AG04450 (cell line): ENCODE measurements around the gene HSD17B1. TPM values are rescaled to one million over a fixed set of nuclear protein-coding genes. Genes with fewer than 3 reads are reported as not detected.

Source experiments
- CTCF ChIA-PET: fragments of 300-600, 350-600 bp; formaldehyde crosslinking; extraction: SDS; loops from one replicate; lab custom pipeline; 2022; ENCODE audit warnings: antibody characterized with exemption, inconsistent platforms; lab: Charles Lee
- POLR2A ChIA-PET: fragments of 350-600 bp; formaldehyde crosslinking; extraction: SDS; loops from one replicate; lab custom pipeline; 2021; ENCODE audit warnings: antibody characterized with exemption, inconsistent platforms; lab: Yijun Ruan, JAX
- DNase-seq: peaks from one replicate; pipeline ENCODE4 v3.0.0-alpha.2; 2011; ENCODE audit warnings: low read depth, low spot score
- H3K27ac ChIP-seq: one replicate; pipeline ENCODE4 v1.5.1; 2012; ENCODE audit warnings: low read depth, low read length, control low read depth
- H3K27me3 ChIP-seq: one replicate; pipeline ENCODE4 v1.6.0; 2012; ENCODE audit warnings: low read length; ENCODE audit not compliant: control insufficient read depth, insufficient read depth
- H3K4me3 ChIP-seq: 2 replicates; pipeline ENCODE4 v1.5.1; 2011; ENCODE audit warnings: mild to moderate bottlenecking, low read depth, low read length, control low read depth
- H3K9me3 ChIP-seq: 2 replicates; pipeline ENCODE4 v1.5.1; 2012; ENCODE audit warnings: low read length; ENCODE audit not compliant: control insufficient read depth, insufficient read depth
- polyA plus RNA-seq: library from polyadenylated mRNA; depleted of rRNA; stranded (reverse); fragments of >200 nt; gene quantifications from 2 replicates; pipeline ENCODE4 v1.2.3, GENCODE V29; 2011
- TF ChIP-seq, protein P1 (sequence below): IDR thresholded peaks from 2 replicates; pipeline ENCODE4 v1.5.1; 2011; ENCODE audit warnings: low read depth, low read length, control low read depth, inconsistent platforms

Gene HSD17B1
- polyA plus RNA-seq, 1 experiment, result 0.87 TPM

DNA sequence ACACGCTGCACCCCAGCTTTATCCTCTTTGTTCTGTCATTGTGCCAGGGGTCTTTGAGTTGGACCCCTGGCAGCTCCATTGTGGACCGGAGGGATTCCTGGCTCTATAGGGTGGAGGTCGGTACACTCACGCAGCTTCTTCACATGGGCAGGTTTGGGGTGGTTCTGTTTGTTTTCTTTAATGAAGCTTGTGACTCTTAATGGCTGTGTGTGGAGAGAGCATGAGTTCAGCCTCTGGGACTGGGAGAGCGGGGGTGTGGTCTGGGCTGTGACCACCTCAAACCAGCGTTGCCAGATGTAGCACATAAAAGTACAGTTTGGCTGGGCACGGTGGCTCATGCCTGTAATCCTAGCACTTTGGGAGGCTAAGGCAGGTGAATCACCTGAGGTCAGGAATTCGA lies 37.9 kb upstream of the HSD17B1 start:
- no peak for DNase-seq
- no peak overlapping the region for H3K27ac ChIP-seq
- POLR2A ChIA-PET, result interaction anchor here (1.5 kb wide), 1 partner anchor 92 kb away, joined by 8 read pairs; the partner anchor contains the start of gene CAVIN1

DNA sequence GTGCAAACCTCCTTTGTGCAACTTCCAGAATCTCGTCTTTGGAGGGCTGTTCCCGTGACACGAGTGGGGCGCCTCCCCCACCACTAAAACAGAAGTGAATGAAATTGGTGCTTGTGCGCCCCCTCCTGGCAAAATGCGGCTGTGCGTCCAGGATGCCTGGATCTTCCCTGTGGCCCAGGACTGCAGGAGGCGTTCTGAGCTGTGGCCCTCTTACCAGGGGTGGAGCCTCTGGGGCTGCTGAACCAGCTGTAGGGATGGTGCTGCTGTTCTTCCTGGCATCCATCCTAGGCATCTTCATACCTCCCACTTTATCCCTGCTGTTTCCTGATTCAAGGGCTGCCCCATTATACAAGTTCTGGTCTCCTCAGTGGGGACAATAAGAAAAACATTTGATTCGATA lies 35.2 kb upstream of the HSD17B1 start:
- TF ChIP-seq, protein P1, sequence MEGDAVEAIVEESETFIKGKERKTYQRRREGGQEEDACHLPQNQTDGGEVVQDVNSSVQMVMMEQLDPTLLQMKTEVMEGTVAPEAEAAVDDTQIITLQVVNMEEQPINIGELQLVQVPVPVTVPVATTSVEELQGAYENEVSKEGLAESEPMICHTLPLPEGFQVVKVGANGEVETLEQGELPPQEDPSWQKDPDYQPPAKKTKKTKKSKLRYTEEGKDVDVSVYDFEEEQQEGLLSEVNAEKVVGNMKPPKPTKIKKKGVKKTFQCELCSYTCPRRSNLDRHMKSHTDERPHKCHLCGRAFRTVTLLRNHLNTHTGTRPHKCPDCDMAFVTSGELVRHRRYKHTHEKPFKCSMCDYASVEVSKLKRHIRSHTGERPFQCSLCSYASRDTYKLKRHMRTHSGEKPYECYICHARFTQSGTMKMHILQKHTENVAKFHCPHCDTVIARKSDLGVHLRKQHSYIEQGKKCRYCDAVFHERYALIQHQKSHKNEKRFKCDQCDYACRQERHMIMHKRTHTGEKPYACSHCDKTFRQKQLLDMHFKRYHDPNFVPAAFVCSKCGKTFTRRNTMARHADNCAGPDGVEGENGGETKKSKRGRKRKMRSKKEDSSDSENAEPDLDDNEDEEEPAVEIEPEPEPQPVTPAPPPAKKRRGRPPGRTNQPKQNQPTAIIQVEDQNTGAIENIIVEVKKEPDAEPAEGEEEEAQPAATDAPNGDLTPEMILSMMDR, result peak; percentile 95
- Histone ChIP-seq H3K27ac (peak overlapping the region; percentile 100), H3K27me3 (no peaks in the 10 kb centered on the region), H3K4me3 (no peak overlapping the region), H3K9me3 (no peaks in the 10 kb centered on the region)
- CTCF ChIA-PET, result interaction anchor here (0.5 to 2.2 kb wide), 43 partner anchors 9 to 499 kb away, joined by 3 to 15 read pairs (median 5); partner anchors contain the start of genes CAVIN1, NAGLU and STAT3
- DNase-seq, result peak; percentile 87
- POLR2A ChIA-PET, result interaction anchor here (1.0 to 3.9 kb wide), 4 partner anchors 10 to 129 kb away, joined by 3 to 68 read pairs (median 4); partner anchors contain the start of genes CAVIN1 and STAT3

More for the DNA sequence above, 37.9 kb upstream of the HSD17B1 start:
- Histone ChIP-seq H3K4me3 (no peak overlapping the region), H3K27me3 (no peaks in the 10 kb centered on the region), H3K9me3 (no peaks in the 10 kb centered on the region)
- CTCF ChIA-PET, result interaction anchor here (0.7 to 1.0 kb wide), 4 partner anchors 10 to 193 kb away, joined by 3 to 9 read pairs (median 3); no protein-coding TSS in a partner anchor
- TF ChIP-seq, protein P1, result no peak

DNA sequence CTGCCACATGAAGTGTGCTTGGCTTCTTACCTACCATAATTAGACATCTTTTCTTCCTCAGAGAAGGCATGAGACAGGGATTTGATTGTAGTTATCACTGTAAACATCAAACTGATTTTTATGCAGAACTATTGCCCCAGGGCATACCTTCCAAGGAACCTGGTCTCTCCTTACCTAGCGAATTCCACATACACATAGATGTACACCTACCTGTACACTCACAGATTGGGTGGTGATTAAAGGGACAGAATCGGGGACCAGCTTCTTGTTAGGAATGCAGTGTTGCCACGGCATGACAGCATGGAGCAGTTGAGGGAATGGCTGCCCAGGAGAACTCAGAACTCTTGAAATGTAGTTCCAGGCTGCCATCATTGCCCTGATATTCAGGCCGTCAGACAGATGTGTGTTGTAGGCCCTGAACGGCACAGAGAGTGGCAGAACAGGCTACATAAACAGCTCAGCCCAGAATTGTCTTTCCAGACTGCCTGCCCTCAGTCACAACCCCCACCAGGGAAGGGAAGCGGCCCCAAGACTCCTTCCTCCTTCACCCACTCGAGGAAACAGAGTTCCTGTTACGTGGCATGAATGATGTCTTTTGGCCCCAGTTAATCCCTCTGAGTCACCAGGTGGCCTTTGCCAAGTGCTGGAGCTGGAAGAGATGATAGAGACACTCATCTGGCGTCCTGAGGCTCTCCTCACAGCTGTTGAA lies 34.5 kb upstream of the HSD17B1 start:
- ChIA-PET POLR2A (interaction anchor here (0.7 to 3.9 kb wide), 7 partner anchors 9 to 130 kb away, joined by 3 to 68 read pairs (median 3); partner anchors contain the start of genes CAVIN1, NAGLU and STAT3), CTCF (interaction anchor here (0.5 to 2.2 kb wide), 44 partner anchors 9 to 500 kb away, joined by 3 to 15 read pairs (median 5); partner anchors contain the start of genes CAVIN1, NAGLU and STAT3)
- Histone ChIP-seq H3K27me3 (no peaks in the 10 kb centered on the region), H3K27ac (peak overlapping the region; percentile 100), H3K4me3 (no peak overlapping the region), H3K9me3 (no peaks in the 10 kb centered on the region)
- TF ChIP-seq, protein P1, result no peak
- peak; percentile 94 for DNase-seq

DNA sequence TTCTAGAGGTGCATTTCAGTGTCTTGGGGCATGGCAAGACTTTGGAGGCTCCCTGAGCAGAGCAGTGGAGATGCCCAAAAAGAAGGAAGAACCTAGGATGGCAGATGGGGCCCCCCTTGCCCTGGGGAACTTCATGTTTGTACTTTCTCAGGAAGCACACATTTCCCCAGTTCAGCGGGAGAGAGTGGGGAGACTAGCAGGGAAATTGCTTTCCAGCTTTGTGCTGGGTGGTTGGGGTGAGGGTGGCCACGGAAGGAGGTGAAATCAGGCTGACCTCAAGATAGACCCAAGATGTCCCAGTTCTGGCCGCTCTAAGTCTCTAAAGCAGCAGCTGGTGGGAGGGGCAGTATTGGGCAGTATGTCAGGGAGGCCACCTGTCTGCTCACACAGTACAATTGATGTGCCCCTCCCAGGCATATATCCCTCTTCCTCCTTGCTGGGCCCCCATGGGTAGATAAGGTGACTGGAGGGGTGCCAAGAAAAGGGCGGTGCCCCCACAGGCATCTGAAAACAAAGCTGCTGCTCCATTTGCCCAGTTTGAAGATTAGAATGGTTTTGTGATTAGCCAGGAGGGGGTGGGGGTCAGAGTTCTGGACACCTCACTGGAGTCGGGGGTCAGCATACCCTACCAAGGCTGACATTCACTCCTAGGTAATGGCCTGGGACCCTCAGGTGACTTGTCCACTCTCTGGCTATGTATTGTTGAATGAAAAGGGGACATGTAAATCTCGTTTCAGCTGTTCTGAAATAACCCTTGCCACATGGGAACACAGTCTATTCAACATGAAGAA lies 33.8 kb upstream of the HSD17B1 start:
- TF ChIP-seq, protein P1, result no peak
- no peak for DNase-seq
- ChIA-PET CTCF (interaction anchor here (0.6 to 2.8 kb wide), 5 partner anchors 8 to 197 kb away, joined by 5 to 9 read pairs (median 8); no protein-coding TSS in a partner anchor), POLR2A (interaction anchor here (0.7 to 3.9 kb wide), 10 partner anchors 17 to 325 kb away, joined by 3 to 68 read pairs (median 4); partner anchors contain the start of genes CAVIN1, GHDC, NAGLU and STAT3)
- Histone ChIP-seq H3K27me3 (no peaks in the 10 kb centered on the region), H3K4me3 (no peak overlapping the region), H3K27ac (peak overlapping the region; percentile 100), H3K9me3 (no peaks in the 10 kb centered on the region)
